K562 (cell line): Measurements from ENCODE around the gene UBR3.

ENCODE experiments used
- POLR2AphosphoS5 ChIP-seq: IDR thresholded peaks from 2 replicates; pipeline ENCODE4 v1.6.1; 2011; ENCODE audit warnings: mild to moderate bottlenecking, low read depth, low read length, moderate library complexity; ENCODE audit not compliant: control insufficient read depth, insufficient read depth
- RAD21 ChIP-seq, 2 experiments: fragments of 250-450 bp in 1 of 2; fragments of 450-650 bp in 1 of 2; sonication (Bioruptor Pico) in 1 of 2; formaldehyde crosslinking in 1 of 2; IDR thresholded peaks in 1 of 2; conservative IDR thresholded peaks in 1 of 2; 2 replicates each; pipeline versions ENCODE4 v1.4.0 to v1.8.0; 2020 to 2022; ENCODE audit warnings: mild to moderate bottlenecking in 2 of 2, moderate library complexity in 1 of 2
- ZZZ3 ChIP-seq: fragments of 450-650 bp; IDR thresholded peaks from 2 replicates; pipeline ENCODE4 v1.6.1; 2016; ENCODE audit warnings: antibody characterized with exemption, mild to moderate bottlenecking, moderate library complexity
- TF ChIP-seq, protein P1 (sequence below): sonication (generic); formaldehyde crosslinking; IDR thresholded peaks from 2 replicates; pipeline ENCODE4 v1.8.1; 2023; ENCODE audit warnings: mild to moderate bottlenecking, missing genetic modification reagents, moderate library complexity
- TF ChIP-seq, protein P2 (sequence below), 3 experiments: IDR thresholded peaks in 2 of 3; conservative IDR thresholded peaks in 1 of 3; 2 replicates each; pipeline ENCODE4 v1.5.1; 2011 to 2012; ENCODE audit warnings: low read length in 3 of 3, mild to moderate bottlenecking in 3 of 3, control low read depth in 2 of 3, improper control_type of control experiment in 1 of 3, inconsistent platforms in 1 of 3, low read depth in 1 of 3, mixed read lengths in 1 of 3, moderate library complexity in 1 of 3; ENCODE audit not compliant: insufficient read depth in 2 of 3

DNA sequence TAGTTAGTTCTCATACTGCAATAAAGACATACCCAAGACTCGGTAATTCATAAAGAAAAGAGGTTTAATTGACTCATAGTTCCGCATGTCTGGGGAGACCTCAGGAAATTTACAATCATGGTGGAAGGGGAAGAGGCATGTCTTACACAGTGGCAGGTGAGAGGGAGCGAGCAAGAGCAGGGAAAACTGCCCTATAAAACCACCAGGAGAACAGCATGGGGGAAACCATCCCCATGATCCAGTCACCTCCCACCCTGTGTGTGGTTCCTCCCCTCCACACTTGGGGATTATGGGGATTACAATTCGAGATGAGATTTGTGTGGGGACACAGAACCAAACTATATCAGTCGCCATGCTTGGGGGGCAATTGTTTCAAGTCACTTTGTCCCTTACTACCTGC is 29.7 kb upstream of the UBR3 start:
- TF ChIP-seq ZZZ3, result no peak
- no peak for TF ChIP-seq POLR2AphosphoS5
- TF ChIP-seq, protein P1, sequence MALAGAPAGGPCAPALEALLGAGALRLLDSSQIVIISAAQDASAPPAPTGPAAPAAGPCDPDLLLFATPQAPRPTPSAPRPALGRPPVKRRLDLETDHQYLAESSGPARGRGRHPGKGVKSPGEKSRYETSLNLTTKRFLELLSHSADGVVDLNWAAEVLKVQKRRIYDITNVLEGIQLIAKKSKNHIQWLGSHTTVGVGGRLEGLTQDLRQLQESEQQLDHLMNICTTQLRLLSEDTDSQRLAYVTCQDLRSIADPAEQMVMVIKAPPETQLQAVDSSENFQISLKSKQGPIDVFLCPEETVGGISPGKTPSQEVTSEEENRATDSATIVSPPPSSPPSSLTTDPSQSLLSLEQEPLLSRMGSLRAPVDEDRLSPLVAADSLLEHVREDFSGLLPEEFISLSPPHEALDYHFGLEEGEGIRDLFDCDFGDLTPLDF (CRISPR knock-in tag), result no peak
- TF ChIP-seq, protein P2, sequence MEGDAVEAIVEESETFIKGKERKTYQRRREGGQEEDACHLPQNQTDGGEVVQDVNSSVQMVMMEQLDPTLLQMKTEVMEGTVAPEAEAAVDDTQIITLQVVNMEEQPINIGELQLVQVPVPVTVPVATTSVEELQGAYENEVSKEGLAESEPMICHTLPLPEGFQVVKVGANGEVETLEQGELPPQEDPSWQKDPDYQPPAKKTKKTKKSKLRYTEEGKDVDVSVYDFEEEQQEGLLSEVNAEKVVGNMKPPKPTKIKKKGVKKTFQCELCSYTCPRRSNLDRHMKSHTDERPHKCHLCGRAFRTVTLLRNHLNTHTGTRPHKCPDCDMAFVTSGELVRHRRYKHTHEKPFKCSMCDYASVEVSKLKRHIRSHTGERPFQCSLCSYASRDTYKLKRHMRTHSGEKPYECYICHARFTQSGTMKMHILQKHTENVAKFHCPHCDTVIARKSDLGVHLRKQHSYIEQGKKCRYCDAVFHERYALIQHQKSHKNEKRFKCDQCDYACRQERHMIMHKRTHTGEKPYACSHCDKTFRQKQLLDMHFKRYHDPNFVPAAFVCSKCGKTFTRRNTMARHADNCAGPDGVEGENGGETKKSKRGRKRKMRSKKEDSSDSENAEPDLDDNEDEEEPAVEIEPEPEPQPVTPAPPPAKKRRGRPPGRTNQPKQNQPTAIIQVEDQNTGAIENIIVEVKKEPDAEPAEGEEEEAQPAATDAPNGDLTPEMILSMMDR (IDR thresholded peaks at IDR 0.05 in 2 of 3, conservative IDR thresholded peaks at IDR 0.05 in 1 of 3; ENCODE audit: insufficient read depth in 2 of 3, low read depth in 1 of 3, low read length in 3 of 3), result no peak
- TF ChIP-seq RAD21 (CRISPR knock-in tag; conservative IDR thresholded peaks at IDR 0.05 in 1 of 2, IDR thresholded peaks at IDR 0.05 in 1 of 2), result no peak
